ENCODE measurements around the gene FBXO33. TPM values are rescaled to one million over a fixed set of nuclear protein-coding genes. Genes with fewer than 3 reads are reported as not detected.

Gene FBXO33
- total RNA-seq, 2 experiments from 2014 or later, result 94.6 to 97.4 TPM

DNA sequence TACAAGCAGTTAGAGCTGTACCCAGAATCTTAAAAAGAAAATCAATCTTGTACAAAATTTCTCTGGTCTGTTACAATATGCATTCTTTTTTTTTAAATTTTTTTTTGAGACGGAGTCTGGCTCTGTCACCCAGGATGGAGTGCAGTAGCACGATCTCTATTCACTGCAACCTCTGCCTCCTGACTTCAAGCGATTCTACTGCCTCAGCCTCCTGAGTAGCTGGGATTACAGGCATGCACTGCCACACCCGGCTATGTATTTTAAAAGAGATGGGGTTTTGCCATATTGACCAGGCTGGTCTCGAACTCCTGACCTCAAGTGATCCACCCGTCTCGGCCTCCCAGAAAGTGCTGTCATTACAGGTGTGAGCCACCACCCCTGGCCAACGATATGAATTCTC lies 4.1 kb downstream of the FBXO33 start:
- Mint-ChIP-seq H3K4me1 (ENCODE audit: low read depth) (peaks cover 77% of the 10 kb centered on the region), H3K27me3 (no peaks in the 10 kb centered on the region), H3K36me3 (ENCODE audit: low read depth) (peaks cover 37% of the 10 kb centered on the region), H3K27ac (no peak overlapping the region), H3K9me3 (no peaks in the 10 kb centered on the region), H3K4me3 (peak overlapping the region; percentile 100)
- H3K4me1 ChIP-seq (ENCODE audit: insufficient read depth, low read length), result peaks cover 33% of the 10 kb centered on the region
- no peak overlapping the region for H3K27ac ChIP-seq (ENCODE audit: low read depth in 1 of 2, low read length in 2 of 2)
- TF ChIP-seq CTCF (IDR thresholded peaks at IDR 0.05), result no peak
- ChIA-PET POLR2A (interaction anchor here (0.9 kb wide), 1 partner anchor 11 kb away, joined by 3 read pairs; no protein-coding TSS in a partner anchor), CTCF (no interaction called here)
- ATAC-seq (ENCODE audit: poor library complexity) (no peak), DNase-seq (no peak)
- H3K36me3 ChIP-seq (ENCODE audit: insufficient read depth, low read length), result no peaks in the 10 kb centered on the region
- no peaks in the 10 kb centered on the region for H3K27me3 ChIP-seq (ENCODE audit: control insufficient read depth in 1 of 2, insufficient read depth in 2 of 2, low read length in 2 of 2)
- intact Hi-C loops (cut with DNase I, micrococcal nuclease), result loop anchor here in 1 of 2 experiments (5.0 kb wide), 1 partner anchor 161 kb away; no protein-coding TSS in a partner anchor
- no peak overlapping the region for H3K4me3 ChIP-seq (ENCODE audit: low read length)
- no peaks in the 10 kb centered on the region for H3K9me3 ChIP-seq (ENCODE audit: control insufficient read depth in 1 of 2, insufficient read depth in 1 of 2, low read length in 2 of 2)

DNA sequence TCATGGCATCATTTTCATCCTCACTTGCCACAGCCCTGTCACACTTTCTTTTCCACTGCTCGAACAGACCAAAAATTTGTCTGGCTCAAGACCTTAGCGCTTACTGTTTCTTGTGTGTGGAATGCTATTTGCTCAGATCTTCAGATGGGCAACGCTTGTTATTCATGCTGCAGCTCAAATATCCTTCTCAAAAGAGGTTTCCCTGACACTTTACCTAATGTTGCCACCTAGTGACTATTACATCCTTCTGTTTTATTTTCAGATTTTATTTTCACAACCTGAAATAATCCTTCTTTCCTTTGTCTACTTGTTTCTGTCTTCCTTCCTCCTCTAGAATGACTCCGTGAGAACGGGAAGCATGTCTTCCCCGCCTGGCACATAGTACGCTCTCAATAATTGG lies 5.6 kb downstream of the FBXO33 start:
- POLR2A ChIA-PET, result interaction anchor here (1.8 kb wide), 1 partner anchor 257 kb away, joined by 10 read pairs; the partner anchor contains the start of gene TRAPPC6B
- peak; percentile 42 for TF ChIP-seq CTCF (IDR thresholded peaks at IDR 0.05)
- H3K4me1 ChIP-seq (ENCODE audit: insufficient read depth, low read length), result peaks cover 37% of the 10 kb centered on the region
- CTCF ChIA-PET, result interaction anchor here (0.5 to 1.3 kb wide), 4 partner anchors 23 to 158 kb away, joined by 3 to 4 read pairs (median 3); no protein-coding TSS in a partner anchor
- H3K27me3 ChIP-seq (ENCODE audit: control insufficient read depth in 1 of 2, insufficient read depth in 2 of 2, low read length in 2 of 2), result no peaks in the 10 kb centered on the region
- ATAC-seq (ENCODE audit: poor library complexity) (no peak), DNase-seq (peak in 3 of 14 experiments; percentile 29 to 46 (median 42))
- H3K27ac ChIP-seq (ENCODE audit: low read depth in 1 of 2, low read length in 2 of 2), result no peak overlapping the region
- Mint-ChIP-seq H3K4me3 (peak overlapping the region; percentile 6), H3K9me3 (no peaks in the 10 kb centered on the region), H3K4me1 (ENCODE audit: low read depth) (peaks cover 87% of the 10 kb centered on the region), H3K27me3 (no peaks in the 10 kb centered on the region), H3K36me3 (ENCODE audit: low read depth) (peaks cover 33% of the 10 kb centered on the region), H3K27ac (no peak overlapping the region)
- no peaks in the 10 kb centered on the region for H3K9me3 ChIP-seq (ENCODE audit: control insufficient read depth in 1 of 2, insufficient read depth in 1 of 2, low read length in 2 of 2)
- no peak overlapping the region for H3K4me3 ChIP-seq (ENCODE audit: low read length)
- H3K36me3 ChIP-seq (ENCODE audit: insufficient read depth, low read length), result no peaks in the 10 kb centered on the region
- intact Hi-C loops (cut with DNase I, micrococcal nuclease), result loop anchor here in 1 of 2 experiments (2.0 to 5.0 kb wide), 2 partner anchors 14 to 159 kb away; no protein-coding TSS in a partner anchor

- Mint-ChIP-seq H3K4me1 (ENCODE audit: low read depth) (peaks cover 90% of the 10 kb centered on the region), H3K9me3 (no peaks in the 10 kb centered on the region), H3K27ac (no peak overlapping the region), H3K27me3 (no peaks in the 10 kb centered on the region), H3K4me3 (no peak overlapping the region), H3K36me3 (ENCODE audit: low read depth) (peaks cover 33% of the 10 kb centered on the region)
- intact Hi-C loops (cut with DNase I, micrococcal nuclease), result loop anchor here in 1 of 2 experiments (2.0 to 5.0 kb wide), 2 partner anchors 13 to 159 kb away; no protein-coding TSS in a partner anchor
- ChIA-PET POLR2A (interaction anchor here (0.6 to 1.8 kb wide), 2 partner anchors 49 to 256 kb away, joined by 4 to 10 read pairs; partner anchors contain the start of gene TRAPPC6B), CTCF (interaction anchor here (0.6 to 1.2 kb wide), 3 partner anchors 111 to 157 kb away, joined by 3 to 4 read pairs (median 3); no protein-coding TSS in a partner anchor)
- no peak for ATAC-seq (ENCODE audit: poor library complexity)
- peaks cover 4% of the 10 kb centered on the region for H3K36me3 ChIP-seq (ENCODE audit: insufficient read depth, low read length)
- H3K4me1 ChIP-seq (ENCODE audit: insufficient read depth, low read length), result peaks cover 36% of the 10 kb centered on the region
- no peak for TF ChIP-seq CTCF (IDR thresholded peaks at IDR 0.05)
- no peaks in the 10 kb centered on the region for H3K9me3 ChIP-seq (ENCODE audit: control insufficient read depth in 1 of 2, insufficient read depth in 1 of 2, low read length in 2 of 2)
- H3K27ac ChIP-seq (ENCODE audit: low read depth in 1 of 2, low read length in 2 of 2), result no peak overlapping the region
- H3K4me3 ChIP-seq (ENCODE audit: low read length), result no peak overlapping the region
- no peaks in the 10 kb centered on the region for H3K27me3 ChIP-seq (ENCODE audit: control insufficient read depth in 1 of 2, insufficient read depth in 2 of 2, low read length in 2 of 2)
- DNase-seq, result no peak
Observed at GRCh38 chr14:39425947-39426346, 6.3 kb downstream of the FBXO33 start.
